ENCODE measurements around the gene LANCL2.
"Not testable (repeated sequence)": the region's sequence is repeated elsewhere in the genome, so short reads cannot be mapped to it uniquely, and the experiment has no call there.

The LANCL2 gene

GRCh38 chr7:55438757-55439525 lies 73.8 kb downstream of the LANCL2 start:
- DNase-seq: no peak

- no peak for DNase-seq
Measured at GRCh38 chr7:55439627-55440026, 74.5 kb downstream of the LANCL2 start.

GRCh38 chr7:55440040-55440690 lies 75.0 kb downstream of the LANCL2 start:
- DNase-seq: no peak

- no peak for DNase-seq
Measured at GRCh38 chr7:55441002-55441401, 75.9 kb downstream of the LANCL2 start.

GRCh38 chr7:55441774-55442522 lies 76.8 kb downstream of the LANCL2 start:
- DNase-seq: no peak

- DNase-seq: no peak
Measured at GRCh38 chr7:55444786-55445185, 79.6 kb downstream of the LANCL2 start.

- no peak for DNase-seq
Measured at GRCh38 chr7:55448526-55448925, 83.4 kb downstream of the LANCL2 start.

GRCh38 chr7:55449205-55449991 lies 84.3 kb downstream of the LANCL2 start:
- DNase-seq: no peak

- no peak for DNase-seq
Measured at GRCh38 chr7:55449992-55450535, 84.9 kb downstream of the LANCL2 start.

GRCh38 chr7:55452971-55453370 lies 87.8 kb downstream of the LANCL2 start:
- no peak for DNase-seq

GRCh38 chr7:55457801-55458200 lies 92.7 kb downstream of the LANCL2 start:
- DNase-seq: no peak

- no peak for DNase-seq
Measured at GRCh38 chr7:55458351-55458750, 93.2 kb downstream of the LANCL2 start.

GRCh38 chr7:55463686-55464262 lies 98.6 kb downstream of the LANCL2 start:
- no peak for DNase-seq

GRCh38 chr7:55464422-55464821 lies 99.3 kb downstream of the LANCL2 start:
- no peak for DNase-seq

- DNase-seq: no peak
Measured at GRCh38 chr7:55465691-55466090, 100.6 kb downstream of the LANCL2 start.

GRCh38 chr7:55467047-55467593 lies 102.0 kb downstream of the LANCL2 start:
- DNase-seq: no peak

- DNase-seq: no peak
Measured at GRCh38 chr7:55468495-55468894, 103.4 kb downstream of the LANCL2 start.

GRCh38 chr7:55469271-55469681 lies 104.1 kb downstream of the LANCL2 start:
- peak; percentile 22 to 41 for DNase-seq

- DNase-seq: no peak
Measured at GRCh38 chr7:55469721-55470120, 104.6 kb downstream of the LANCL2 start.

GRCh38 chr7:55470261-55470660 lies 105.1 kb downstream of the LANCL2 start:
- no peak for DNase-seq

GRCh38 chr7:55471594-55471993 lies 106.5 kb downstream of the LANCL2 start:
- not testable (repeated sequence) for DNase-seq

GRCh38 chr7:55472406-55472805 lies 107.3 kb downstream of the LANCL2 start:
- not testable (repeated sequence) for DNase-seq

All from CD4-positive, alpha-beta T cell treated with Interleukin-1 beta for 1 hour (primary cell).